Stimulated activated naive CD8-positive, alpha-beta T cell treated with anti-CD3 and anti-CD28 coated beads, Interleukin-15, Interleukin-2, amounts not matched to agents 100 U/mL and 50 U/mL, for 24 hours (primary cell): ENCODE measurements around the gene TSEN34.
"Not testable (repeated sequence)": the region's sequence is repeated elsewhere in the genome, so short reads cannot be mapped to it uniquely, and the experiment has no call there.

Experiments used
- ATAC-seq: fragments of 150-1000 bp; cut with Tn5 transposase; one replicate; pipeline ENCODE4 v1.10.0; 2021
- DNase-seq: peaks from one replicate; pipeline ENCODE4 v3.0.0; 2021

TSEN34 gene

DNA sequence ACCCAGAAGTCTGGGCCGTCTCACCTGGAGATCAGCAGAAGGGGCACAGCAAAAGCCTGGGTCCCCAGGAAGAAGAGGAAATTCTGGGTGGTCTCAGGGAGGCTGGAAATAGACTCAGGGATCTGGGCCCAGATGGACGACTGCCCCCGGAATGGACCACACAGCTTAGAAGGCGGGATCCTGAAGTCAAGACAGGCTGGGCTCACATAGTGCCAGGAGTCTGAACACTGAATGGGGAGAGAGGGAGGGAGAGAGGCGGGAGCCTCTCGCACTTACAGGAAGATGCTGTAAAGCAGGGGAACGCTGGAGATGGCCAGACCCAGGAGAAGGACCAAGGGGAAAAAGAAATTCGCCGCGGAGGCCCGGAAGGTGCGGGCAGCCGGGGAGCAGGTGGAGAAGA, 30.3 kb upstream of the TSEN34 start:
- ATAC-seq (no peak), DNase-seq (no peak)

DNA sequence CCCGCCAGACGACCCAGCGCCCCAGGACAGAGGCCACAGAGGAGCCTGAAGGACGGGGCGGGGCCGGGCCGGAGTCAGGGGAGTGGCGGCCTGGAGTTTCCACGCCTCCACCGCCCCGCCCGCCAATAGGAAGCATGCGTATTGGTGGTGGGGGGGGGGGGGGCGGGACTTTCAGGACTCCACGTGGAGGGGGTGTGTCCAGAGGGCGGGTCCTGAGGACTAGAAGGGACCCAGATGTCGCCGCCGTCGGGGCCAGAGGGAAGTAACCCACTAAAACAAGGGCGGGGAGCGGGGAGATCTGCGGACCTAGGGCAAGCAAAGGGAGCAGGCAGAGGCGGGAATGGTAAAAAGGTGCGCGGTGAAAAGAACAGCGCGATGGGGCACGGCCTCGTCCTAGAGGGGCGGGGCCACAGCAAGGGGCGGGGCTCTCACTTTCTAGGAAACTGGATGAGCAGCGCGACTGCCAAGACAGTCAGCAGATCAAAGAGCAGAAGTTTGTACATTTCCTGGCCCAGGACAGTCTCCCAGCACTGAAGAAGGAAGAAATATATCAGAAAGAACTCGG, 28.8 kb upstream of the TSEN34 start:
- ATAC-seq = peak; percentile 12
- peak; percentile 84 for DNase-seq

DNA sequence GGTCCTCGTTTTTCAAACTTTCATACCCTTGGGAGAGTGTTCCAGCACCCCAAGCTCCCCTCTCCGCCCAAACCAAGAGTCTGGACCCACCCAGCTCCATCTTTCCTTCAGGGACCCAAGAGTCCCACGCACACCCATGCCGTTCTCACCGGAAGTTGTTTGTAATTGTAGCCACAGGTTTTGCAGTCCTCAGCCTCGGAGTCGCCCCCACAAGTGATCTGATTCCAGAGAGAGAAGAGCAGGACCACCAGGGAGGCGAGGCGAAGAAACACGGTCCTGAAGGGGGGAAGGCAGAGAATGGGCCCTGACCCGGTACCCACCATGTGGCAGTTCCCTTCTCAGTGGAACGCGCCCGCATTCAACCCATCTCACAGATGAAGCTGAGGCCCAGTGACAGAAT, 28.2 kb upstream of the TSEN34 start:
- no peak for DNase-seq
- no peak for ATAC-seq

DNA sequence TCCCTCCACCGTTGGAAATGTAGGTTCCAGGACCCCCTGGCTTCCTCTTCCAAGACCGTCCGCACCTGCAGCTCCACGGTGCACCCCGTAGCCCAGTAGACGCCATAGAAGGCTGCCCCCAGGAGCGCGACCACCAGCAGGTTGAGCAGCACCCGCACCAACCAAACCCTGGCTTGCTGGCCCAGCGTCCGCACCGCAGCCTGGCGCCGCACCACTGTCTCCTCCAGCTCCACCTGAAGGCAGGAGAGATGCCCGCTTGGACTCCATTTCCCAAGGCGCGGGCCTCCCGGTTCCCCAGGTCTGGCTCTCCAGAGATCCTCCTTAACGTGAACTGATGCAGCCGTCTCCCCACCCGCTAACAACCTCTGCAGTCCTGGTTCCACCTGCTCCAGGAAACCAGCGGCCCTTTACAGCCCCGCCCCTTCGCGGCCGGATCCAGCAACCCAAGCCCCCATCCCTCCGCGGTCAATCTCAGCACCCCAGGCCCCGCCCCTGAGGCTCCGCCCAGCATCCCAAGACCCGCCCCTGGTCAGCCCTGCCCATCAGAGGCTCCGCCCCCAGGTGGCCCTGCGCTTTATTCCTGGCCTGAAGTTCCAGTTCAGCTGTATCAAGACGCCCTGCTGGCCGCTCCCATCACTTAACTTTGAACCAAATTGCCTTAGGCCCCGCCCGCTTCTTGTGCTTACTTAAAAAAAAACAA, 26.6 kb upstream of the TSEN34 start:
- peak; percentile 7 for ATAC-seq
- peak; percentile 83 for DNase-seq

DNA sequence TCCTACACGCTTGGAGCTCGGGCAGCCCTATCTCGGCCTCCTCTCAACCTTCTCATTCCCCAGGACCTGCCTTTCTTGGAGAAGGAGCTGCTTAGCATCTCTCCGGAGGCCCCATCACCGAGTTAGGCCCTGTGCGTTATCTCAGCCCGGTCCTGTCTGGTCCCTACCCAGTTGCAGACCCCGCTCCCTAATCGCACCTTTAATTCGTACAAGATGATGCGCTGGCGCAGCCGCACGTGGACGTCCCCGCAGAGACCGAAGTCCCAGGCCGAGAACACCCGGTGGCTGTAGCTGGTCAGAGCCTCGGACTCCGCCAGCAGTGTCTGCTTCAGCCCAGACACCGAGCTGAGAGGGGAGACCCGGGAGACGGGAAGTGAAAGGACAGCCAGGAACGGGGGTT, 25.9 kb upstream of the TSEN34 start:
- no peak for ATAC-seq
- DNase-seq = no peak

DNA sequence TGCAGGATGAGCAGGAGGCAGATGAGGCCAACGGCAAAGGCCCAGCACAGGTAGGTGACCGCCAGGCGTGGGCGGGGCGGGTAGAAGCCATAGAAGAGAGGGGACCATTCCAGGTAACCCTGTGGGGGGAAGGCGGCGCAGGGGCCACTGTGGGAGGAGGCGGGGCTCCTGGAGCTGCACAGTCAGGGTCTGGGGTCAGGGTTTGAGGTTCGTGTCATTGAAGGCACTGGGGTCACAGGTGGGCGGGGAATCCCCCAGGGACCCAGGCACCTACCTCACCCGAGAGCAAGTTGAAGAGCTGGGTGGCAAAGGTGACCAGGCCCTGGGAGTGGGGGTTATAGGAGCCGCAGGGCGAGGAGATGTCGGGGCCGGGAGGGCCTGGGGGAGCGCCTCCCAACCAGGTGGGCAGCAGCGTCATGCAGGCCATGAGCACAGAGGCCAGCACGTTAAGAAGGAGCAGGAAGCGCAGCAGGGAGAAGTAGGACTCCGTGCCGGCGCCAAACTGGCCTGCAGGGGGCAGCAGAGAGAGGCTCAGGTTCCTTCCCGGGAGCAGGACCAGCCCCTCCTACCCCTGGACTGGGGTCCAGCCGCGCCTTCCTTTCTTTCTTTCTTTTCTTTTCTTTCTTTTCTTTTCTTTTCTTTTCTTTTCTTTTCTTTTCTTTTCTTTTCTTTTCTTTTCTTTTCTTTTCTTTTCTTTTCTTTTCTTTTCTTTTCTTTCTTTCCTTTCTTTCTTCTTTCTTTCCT, 22.8 kb upstream of the TSEN34 start:
- ATAC-seq (peak; percentile 86), DNase-seq (peak; percentile 98)

DNA sequence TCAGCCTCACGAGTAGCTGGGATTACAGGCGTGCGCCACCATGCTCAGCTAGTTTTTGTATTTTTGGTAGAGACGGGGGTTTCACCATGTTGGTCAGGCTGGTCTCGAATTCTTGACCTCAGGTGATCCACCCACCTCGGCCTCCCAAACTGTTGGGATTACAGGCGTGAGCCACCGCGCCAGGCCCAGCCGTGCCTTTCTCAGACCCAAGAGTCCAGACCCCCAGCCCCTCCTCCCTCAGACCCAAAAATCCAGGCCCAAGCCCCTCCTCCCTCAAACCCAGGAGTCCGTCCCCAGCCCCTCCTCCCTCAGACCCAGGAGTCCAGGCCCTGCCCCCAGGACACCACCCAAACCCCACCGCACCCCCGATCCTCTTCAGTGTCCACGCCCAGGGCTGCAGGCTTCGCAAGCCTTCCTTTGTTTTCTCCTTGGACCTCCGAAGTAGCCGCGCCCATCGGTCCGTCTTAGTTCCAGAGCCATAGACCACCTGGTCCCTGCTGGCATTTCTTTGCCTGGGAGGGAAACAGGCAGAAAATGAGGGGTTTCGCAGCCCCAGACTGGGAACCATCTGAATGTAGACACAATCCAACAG, 21.9 kb upstream of the TSEN34 start:
- no peak for ATAC-seq
- no peak for DNase-seq

DNA sequence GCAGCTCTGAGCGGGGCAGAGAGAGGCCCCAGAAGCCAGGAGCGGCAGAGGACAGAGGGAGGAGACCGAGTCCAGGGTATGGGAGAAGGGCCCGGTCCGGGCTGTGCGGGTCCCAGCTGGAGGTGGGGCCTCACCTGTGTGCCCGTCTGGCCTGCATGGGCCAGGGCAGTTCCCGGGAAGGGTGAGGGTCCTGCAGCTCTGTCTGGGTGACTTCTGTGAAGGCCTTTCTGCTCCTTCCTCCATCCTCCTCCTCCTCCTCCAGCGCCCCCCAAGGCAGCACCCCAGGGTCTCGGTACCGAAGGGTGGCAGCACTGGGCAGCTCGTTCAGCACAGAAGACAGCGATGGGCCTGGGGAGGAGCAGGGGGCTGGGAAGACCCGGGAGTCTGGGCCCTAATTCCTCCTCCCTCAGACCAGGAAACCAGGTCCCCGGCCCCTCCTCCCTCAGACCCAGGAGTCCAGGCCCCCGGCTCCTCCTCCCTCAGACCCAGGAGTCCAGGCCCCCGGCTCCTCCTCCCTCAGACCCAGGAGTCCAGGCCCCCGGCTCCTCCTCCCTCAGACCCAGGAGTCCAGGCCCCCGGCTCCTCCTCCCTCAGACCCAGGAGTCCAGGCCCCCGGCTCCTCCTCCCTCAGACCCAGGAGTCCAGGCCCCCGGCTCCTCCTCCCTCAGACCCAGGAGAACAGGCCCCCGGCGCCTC, 19.2 kb upstream of the TSEN34 start:
- DNase-seq, ATAC-seq: not testable (repeated sequence)

DNA sequence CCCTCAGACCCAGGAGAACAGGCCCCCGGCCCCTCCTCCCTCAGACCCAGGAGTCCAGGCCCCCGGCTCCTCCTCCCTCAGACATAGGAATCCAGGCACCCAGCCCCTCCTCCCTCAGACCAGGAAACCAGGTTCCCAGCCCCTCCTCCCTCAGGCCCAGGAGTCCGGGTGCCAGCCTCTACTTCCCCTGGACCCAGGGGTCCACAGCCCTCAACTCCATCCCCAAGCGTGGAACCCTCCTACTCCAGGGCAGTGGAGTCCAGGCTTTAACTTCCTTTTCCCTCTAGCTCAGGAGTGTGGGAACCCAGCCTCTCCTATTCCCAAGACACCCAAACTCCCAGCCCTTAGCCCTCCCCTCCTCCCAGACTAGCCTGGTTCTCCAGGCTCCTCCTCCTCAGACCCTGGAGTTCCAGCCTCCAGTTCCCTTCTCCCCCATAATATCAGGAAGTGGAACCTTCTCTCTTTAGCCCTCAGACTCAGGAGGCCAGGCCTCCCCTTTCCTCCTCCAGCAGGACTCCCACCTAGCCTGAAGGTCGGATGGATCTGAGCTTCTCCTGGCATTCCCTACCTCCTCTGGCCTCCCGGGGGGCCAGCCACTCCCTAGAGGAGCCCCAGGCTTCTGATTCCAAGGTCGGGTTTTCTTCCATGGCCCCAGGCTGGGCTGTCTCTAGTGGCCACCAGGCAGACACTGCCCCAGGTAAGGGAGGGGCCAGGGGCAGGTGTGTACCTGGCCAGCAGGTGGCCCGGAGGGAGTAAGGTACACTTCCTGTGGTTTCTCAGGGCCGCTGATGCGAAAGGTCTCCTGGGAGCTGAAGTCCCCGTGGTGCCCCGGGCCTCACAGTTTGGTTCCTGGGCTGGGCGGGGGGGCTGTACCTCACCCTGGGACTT, 18.4 kb upstream of the TSEN34 start, which contains the start of gene TMC4:
Gene TMC4 (minus strand): TSS at position 690 of the 888 bp plus-strand sequence. CDS start 43 bp downstream, at position 647.
- no peak for ATAC-seq

DNA sequence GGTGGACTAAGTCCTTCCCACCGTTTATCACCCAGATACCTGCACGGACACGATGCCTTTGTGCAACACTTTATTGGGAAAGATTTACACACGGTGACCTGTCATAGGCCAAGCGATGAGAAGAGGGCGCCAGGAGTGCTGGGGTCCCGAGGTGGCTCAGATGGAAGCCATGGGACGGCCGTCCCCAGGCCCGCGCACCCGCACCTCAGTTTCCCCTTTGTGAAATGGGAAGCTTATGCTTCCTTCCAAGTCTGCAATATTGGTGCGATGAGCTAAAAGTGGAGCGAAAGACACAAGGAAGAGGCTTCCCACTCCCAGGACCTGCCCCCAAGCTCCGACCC, 17.8 kb upstream of the TSEN34 start:
- DNase-seq = no peak
- ATAC-seq = no peak

More for the DNA sequence above, 18.4 kb upstream of the TSEN34 start, which contains the start of gene TMC4:
- no peak for DNase-seq

DNA sequence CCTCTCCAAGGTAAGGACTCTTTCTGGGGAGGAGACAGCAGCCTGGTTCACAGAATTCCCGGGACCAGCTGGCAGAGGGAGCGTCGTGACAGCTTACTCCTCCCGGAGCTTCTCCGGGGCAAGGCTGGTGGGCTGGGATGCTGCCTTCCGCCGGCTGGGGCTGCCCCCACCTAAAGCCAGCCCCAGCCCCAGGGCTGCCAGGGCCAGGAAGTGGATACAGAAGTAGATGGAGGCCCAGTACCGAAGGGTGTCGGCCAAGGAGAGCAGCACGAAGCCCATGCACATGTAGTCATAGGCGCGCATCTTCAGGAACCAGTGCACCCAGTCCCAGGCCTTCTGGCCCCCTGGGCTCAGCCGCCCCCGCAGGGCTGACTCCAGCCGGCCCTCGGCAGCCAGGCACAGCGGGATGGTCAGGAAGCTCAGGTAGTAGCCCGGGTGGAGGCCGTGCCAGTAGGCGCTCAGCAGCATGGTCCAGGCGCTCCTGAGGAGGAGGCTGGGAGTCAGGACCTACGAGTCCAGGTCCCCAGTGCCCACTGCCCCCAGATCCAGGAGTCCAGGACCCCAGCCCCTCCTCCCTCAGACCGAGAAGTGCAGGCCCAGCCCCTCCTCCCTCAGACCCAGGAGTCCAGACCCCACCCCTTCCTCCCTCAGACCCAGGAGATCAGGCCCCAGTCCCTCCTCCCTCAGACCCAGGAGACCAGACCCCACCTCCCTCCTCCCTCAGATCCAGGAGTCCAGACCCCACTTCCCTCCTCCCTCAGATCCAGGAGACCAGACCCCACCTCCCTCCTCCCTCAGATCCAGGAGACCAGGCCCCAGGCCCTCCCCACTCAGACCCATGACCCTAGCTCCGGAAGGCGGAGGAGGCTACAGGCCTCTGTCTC, 16.9 kb upstream of the TSEN34 start:
- DNase-seq (no peak), ATAC-seq (no peak)

DNA sequence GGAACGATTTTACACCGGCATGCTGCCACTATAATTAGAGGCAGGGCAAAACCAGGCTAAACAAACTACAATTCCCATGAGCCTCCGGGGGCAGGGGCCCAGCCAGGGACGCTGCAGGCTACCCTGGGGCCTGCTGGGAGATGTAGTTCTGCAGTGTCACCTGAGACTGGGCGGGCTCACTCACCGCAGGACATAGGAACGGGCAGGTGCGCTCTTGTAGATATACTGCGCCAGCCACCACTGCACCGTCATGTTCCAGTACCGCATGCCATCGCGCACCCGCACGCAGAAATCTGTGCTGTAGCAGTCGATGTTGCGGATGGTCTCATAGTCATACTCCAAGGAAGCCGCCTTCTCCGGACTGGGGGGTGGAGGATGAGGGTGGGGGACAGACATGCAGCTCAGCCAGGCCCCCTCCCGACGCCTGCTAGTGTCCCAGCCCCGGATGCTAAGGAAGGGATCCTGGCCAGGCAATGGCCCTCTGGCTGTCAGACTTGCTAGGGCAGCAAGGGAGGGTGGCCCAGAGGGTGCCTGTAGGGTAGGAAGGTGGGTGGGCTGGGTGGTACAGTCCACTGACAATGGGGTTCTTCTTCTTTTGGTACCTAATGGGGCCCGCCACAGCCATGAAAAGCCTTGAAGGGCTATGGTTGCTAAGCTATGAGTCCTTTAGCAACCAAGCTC, 12.4 kb upstream of the TSEN34 start:
- DNase-seq = no peak
- peak; percentile 76 for ATAC-seq

DNA sequence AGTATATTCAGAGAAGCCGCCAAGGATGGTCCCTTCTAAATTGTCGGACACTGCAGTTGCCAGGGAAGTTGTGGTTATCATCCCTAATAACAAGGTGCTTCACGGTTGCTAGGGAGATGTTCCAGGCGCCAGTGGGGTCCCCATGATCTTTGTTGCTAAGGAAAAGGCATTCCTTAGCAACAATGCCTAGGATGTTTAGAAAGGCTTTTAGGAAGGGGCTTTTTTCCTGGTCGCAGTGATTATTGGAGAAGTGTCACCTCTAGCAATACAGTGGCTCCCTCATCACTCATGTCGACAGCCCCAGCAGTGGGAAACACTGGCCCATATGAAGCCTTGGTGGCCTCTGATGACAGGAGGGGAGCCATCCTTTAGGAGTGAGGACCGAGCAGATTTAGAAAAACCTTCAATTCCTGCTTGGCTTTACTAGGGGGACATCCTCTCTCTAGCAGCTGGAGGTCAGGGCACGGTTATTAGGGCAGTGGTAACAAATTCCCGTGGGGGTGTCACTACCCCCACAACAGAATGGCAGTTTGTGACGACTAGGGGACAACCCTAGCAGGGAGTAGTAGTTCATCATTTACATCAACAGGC, 11.8 kb upstream of the TSEN34 start:
- ATAC-seq = no peak
- DNase-seq = no peak

DNA sequence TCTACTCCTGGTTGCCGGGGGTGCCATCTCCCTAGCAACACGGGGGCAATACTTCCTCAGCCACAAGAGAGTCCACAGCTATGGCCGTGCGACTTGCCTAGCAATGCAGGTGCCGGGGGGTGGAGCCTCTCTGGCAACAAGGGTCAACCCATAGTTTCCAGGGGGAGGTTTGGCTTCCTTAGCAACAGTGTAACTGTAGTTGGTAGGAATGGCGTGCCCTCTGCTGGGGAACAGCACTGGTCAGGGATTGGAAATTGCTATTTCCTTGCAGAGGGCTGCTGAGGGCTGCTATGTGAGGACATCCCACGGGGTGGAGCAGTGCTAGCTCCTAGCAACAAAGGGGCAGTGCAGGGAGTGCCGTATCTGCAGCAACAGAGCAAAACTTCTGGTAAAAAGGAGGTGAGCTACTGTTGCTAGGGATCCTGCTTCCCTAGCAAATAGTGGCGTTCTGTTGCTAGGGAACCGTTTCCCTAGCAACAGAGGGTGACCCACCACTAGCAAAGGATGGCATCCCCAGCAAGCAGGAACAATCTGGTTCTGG, 11.1 kb upstream of the TSEN34 start:
- no peak for DNase-seq
- ATAC-seq = no peak

DNA sequence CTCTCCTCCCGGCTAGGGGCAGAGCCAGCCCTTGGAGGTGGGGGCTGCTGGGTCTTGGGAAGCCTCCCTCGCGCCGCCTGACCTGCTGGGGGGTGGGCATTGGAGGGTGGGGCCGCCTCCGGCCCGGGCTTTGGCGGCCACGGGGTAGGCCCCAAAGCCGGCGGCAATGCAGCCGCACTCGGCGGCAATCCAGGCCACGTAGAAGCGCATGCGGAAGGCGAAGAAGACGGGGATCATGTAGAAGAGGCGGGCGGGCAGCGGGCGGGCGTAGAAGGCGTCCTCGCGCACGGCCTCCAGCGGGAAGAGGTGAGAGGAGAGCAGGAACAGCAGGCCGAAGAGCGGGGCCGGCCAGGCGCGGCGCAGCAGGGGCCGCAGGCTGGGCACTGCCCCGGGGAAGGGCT, 10.4 kb upstream of the TSEN34 start:
- ATAC-seq = no peak
- no peak for DNase-seq

DNA sequence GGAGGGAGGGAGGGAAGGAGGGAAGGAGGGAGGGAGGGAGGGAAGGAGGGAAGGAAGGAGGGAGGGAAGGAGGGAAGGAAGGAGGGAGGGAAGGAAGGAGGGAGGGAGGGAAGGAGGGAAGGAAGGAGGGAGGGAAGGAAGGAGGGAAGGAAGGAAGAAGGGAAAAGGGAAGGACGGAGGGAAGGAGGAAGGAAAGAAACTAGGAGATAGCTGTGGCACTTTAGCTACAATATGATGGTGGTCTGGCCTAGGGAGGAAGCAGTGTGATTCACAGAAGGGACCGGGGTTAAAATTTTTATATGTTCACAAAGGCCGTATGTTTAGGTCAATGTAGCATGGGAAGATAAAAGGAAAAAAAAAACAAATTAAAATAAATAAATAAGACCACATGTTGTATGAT, 9.2 kb upstream of the TSEN34 start:
- DNase-seq, ATAC-seq: not testable (repeated sequence)

DNA sequence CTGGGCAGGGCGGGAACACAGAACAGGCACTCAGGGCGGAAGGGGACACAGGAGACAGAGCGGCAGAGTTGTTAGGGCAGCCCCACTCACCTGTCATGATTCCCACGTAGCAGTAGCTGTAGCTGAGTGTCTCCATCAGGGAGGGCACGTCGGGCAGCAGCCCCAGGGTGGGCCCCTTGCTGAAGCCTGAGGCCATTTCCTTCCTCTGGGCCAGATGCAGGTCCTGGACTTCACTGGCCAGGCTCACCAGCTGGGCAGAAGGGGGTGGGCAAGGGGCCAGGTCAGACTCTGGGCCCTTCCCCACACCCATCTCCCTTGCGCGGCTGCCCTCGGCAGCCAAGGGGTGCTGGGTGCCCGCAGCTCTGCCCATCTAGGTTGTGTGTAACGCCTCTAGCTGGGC, 7.7 kb upstream of the TSEN34 start:
- DNase-seq (no peak), ATAC-seq (no peak)

DNA sequence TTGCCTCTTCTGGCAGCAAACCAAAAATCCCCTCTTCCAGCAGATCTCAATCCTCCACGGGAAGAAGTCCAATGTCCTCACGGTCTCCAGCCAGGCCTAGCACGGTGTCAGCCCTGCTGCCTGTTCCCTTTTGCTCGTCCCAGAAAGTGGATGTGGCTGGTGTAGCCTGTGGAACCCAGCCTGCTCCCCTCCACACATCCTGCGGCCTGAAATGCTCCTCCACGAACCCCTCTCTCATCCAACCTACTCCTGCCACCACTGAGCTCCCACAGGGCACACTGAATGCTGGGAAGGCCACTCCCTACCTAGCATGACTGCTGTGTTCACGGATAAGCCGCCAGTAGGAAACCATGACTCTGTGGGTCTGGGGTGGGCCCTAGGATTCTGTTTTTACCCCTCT, 4.8 kb upstream of the TSEN34 start:
- DNase-seq = no peak
- no peak for ATAC-seq

DNA sequence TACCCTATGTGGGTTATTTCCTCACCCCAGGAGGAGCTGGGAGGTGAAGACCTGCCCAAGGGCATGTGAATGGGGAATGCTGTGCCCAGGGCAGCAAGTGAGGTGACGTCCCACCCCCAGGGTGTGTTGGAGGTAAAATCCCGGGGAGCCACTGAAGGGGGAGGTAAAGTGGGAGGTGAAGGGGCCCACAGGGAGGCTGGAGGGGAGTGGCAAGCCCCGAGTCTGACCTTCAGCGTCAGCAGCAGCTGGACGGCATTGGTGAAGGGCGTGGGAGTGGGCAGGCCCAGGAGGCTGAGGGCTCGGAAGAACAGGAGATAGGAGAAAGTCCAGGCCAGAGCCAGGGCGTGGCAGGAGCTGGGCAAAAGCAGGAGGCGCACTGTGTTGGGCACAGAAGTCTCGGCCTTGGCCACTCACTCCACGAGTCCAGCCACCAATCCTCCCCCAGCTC, 4.2 kb upstream of the TSEN34 start:
- ATAC-seq = no peak
- no peak for DNase-seq
